ENCODE data around the gene SYTL1.
A peak's percentile ranks its signal among the peaks of the same experiment; 100 is the strongest.
"Not testable (repeated sequence)": the region's sequence is repeated elsewhere in the genome, so short reads cannot be mapped to it uniquely, and the experiment has no call there.

The SYTL1 gene

DNA sequence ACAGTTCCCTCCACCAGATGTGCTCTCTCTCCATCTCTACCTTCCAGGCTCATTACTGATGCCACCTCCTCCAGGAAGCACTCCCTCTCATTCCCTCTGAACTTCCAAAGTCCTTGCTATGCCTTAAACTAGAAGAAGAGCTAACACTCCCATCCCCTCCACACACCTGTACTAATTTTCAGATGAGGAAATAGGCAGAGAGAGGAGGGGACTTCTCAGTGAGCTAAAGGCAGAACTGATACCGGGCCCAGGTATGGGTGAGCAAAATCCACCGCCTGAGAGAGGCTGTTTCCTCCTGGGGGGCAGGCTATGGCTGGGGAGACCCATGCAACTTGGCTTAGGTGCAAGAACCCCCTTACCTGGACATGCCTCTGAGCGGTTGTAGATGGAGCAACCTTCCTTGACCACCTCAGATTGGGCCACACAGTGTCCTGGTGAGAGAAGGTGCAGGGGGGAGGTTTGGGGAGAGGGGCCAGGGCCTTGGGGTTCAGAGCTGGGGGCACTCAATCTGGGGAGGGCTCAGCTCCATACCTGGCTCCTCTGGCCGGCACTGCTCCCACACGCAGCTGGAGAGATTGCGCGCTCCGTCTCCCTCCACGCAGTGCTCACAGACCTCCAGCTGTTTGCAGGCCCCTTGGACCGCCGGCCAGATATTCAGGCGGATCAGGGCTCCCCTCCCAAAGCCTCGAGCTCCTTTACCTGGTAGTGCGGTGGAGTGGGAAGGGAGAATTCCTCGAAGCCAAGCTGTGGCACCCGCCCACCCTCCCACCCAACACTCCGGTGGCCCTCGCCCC lies 40.3 kb downstream of the SYTL1 start:
- Histone ChIP-seq H3K9me3 (ENCODE audit: low read length) (no peaks in the 10 kb centered on the region), H3K9ac (ENCODE audit: low read length) (no peak overlapping the region), H3K27ac (ENCODE audit: low read depth, low read length) (no peak overlapping the region), H3K4me3 (ENCODE audit: low read depth in 1 of 2, low read length in 2 of 2) (no peak overlapping the region), H3K27me3 (ENCODE audit: control insufficient read depth in 1 of 2, insufficient read depth in 2 of 2, low read length in 2 of 2) (peaks cover 0 to 16% of the 10 kb centered on the region in 2 donors), H3K4me1 (ENCODE audit: insufficient read depth, low read length) (no peaks in the 10 kb centered on the region), H3K36me3 (ENCODE audit: insufficient read depth, low read length) (no peaks in the 10 kb centered on the region)

DNA sequence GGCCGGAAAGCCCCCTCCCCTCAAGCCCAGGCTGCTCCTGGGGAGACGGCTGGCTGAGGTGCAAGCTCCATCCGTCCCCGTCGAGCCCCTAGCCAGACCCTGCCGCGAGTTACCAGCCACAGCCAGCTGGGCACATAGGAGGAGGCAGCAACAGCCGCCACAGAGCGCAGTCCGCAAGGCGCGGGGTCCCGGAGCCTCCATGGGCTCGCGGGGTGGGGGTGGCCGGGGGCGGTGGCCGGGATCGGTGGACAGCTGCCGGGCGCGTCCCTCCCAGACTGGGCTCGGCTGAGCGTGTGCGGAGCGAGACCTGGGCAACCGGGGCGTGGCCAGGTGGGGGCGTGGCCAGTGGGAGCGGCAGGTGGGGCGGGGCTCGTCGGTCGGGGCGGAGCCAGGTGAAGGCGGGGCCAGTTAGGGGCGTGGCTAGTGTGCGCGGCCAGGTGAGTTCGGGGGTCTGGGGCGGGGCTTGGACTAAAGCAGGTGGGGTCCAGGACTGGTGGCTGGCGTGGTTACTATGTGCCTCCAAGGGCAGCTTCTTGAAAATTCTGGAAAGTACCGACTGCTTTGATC lies 41.3 kb downstream of the SYTL1 start, which contains the start of gene CD164L2:
Gene CD164L2, minus strand, starts transcription at position 295 of the 567 bp plus-strand sequence. Its CDS starts 94 bp downstream, at position 201.
- Histone ChIP-seq H3K4me3 (ENCODE audit: low read depth in 1 of 2, low read length in 2 of 2) (no peak within 1 kb of the TSS), H3K27ac (ENCODE audit: low read depth, low read length) (no peak within 1 kb of the TSS), H3K9ac (ENCODE audit: low read length) (no peak within 1 kb of the TSS), H3K9me3 (ENCODE audit: low read length) (no peaks in the 10 kb centered on the region), H3K27me3 (ENCODE audit: control insufficient read depth in 1 of 2, insufficient read depth in 2 of 2, low read length in 2 of 2) (peaks cover 0 to 16% of the 10 kb centered on the region in 2 donors), H3K4me1 (ENCODE audit: insufficient read depth, low read length) (no peaks in the 10 kb centered on the region), H3K36me3 (ENCODE audit: insufficient read depth, low read length) (no peaks in the 10 kb centered on the region)

DNA sequence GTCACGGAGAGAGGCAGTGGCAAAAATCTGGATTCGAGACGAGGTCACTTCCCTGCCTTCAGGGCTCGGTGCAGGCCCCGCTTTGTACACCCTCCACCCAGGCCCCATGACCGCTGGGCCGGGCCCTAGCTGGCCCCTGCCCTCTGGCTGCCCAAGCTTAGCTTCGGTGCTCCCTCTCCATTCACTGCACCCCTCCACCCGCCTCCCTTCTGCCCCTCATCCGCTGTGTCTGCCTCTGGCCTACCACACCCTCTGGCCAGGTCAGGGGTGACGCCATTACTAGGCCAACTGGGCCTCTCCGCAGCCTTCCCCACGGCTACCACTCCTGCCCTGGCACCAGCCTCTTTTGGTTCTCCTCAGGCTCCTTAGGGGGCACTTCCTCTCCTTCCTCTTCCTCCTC lies 41.8 kb downstream of the SYTL1 start:
- no peaks in the 10 kb centered on the region for H3K9me3 ChIP-seq (ENCODE audit: low read length)
- no peak overlapping the region for H3K27ac ChIP-seq (ENCODE audit: low read depth, low read length)
- no peaks in the 10 kb centered on the region for H3K36me3 ChIP-seq (ENCODE audit: insufficient read depth, low read length)
- no peak overlapping the region for H3K9ac ChIP-seq (ENCODE audit: low read length)
- H3K4me1 ChIP-seq (ENCODE audit: insufficient read depth, low read length): no peaks in the 10 kb centered on the region
- H3K27me3 ChIP-seq (ENCODE audit: control insufficient read depth in 1 of 2, insufficient read depth in 2 of 2, low read length in 2 of 2): peaks cover 0 to 16% of the 10 kb centered on the region in 2 donors
- H3K4me3 ChIP-seq (ENCODE audit: low read depth in 1 of 2, low read length in 2 of 2): no peak overlapping the region

DNA sequence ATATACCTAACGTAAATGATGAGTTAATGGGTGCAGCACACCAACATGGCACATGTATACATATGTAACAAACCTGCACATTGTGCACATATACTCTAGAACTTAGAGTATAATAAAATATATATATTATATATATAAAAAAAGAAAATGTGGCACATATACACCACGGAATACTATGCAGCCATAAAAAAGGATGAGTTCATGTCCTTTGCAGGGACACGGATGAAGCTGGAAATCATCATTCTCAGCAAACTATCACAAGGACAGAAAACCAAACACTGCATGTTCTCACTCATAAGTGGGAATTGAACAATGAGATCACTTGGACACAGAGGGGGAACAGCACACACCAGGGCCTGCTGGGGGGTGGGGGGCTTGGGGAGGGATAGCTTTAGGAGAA lies 43.0 kb downstream of the SYTL1 start:
- H3K9ac ChIP-seq (ENCODE audit: low read length); H3K9me3 ChIP-seq (ENCODE audit: low read length); H3K4me3 ChIP-seq (ENCODE audit: low read depth in 1 of 2, low read length in 2 of 2); H3K4me1 ChIP-seq (ENCODE audit: insufficient read depth, low read length); H3K36me3 ChIP-seq (ENCODE audit: insufficient read depth, low read length); H3K27ac ChIP-seq (ENCODE audit: low read depth, low read length): not testable (repeated sequence)
- peaks cover 0 to 16% of the 10 kb centered on the region in 2 donors for H3K27me3 ChIP-seq (ENCODE audit: control insufficient read depth in 1 of 2, insufficient read depth in 2 of 2, low read length in 2 of 2)

DNA sequence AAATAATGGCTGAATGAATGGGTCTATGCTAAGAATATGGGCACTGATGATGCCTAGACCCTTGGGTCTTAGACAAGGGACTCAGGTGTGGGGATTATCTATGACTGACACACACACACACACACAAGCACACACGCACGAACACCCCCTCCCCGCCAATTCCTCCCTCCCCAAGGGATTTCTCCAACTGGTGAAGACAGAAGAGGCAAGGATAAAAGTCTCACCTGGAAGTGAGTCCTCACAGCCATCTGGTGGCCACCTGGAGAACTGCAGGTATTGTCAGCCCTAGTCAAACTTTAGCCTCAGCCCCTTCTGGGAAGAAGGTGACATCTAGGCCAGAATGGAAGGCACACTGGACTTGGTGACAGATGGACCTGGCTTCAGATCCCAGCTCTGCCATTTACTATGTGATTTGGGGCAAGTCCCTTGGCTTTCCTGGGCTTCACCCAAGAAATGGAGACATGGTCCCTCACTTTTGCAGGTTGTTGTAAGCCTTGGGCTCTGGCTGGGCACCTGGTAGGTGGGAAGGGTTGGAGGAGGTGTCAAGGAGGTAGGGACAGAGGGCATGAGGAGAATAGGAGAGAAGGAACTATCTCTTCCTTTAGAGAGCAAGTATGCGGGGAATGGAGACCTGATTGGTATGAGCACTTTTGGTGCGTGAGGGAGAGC lies 46.6 kb downstream of the SYTL1 start:
- H3K9ac ChIP-seq (ENCODE audit: low read length): no peak overlapping the region
- no peaks in the 10 kb centered on the region for H3K9me3 ChIP-seq (ENCODE audit: low read length)
- peaks cover 13% of the 10 kb centered on the region for H3K4me1 ChIP-seq (ENCODE audit: insufficient read depth, low read length)

DNA sequence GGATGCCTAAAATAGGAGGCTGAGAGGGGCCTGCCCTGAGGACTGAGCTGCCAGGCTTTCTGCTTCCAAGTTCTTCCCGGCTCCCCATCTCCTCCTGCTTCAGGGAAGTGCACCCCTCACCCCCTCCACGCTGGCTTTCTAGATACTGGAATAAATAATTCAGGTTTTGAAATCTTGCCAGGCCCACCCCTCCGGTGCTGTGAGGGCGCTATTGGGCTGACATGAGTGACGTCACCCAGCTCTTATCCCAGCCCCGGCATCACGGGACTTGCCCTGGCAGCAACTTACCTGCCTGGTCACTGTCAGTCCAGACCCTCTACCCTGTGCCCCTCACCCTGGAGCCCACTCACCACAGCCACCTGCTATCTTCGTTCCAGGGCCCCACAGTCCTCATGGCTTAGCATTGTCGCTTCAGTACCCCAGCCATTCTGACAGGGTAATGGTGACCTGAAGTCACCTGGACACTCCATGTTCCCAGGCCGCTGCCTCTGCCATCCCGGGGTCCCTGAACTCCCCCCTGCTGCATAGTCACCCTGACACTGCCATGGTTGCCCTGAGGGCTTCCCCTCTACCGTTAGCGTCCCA lies 49.8 kb downstream of the SYTL1 start:
- Histone ChIP-seq H3K9ac (ENCODE audit: low read length) (no peak overlapping the region), H3K9me3 (ENCODE audit: low read length) (no peaks in the 10 kb centered on the region), H3K4me1 (ENCODE audit: insufficient read depth, low read length) (peaks cover 13% of the 10 kb centered on the region), H3K4me3 (ENCODE audit: low read depth in 1 of 2, low read length in 2 of 2) (peak overlapping the region; percentile 8 to 44), H3K27ac (ENCODE audit: low read depth, low read length) (peak overlapping the region; percentile 28), H3K27me3 (ENCODE audit: control insufficient read depth in 1 of 2, insufficient read depth in 2 of 2, low read length in 2 of 2) (no peaks in the 10 kb centered on the region), H3K36me3 (ENCODE audit: insufficient read depth, low read length) (no peaks in the 10 kb centered on the region)

More for the DNA sequence above, 46.6 kb downstream of the SYTL1 start:
- H3K36me3 ChIP-seq (ENCODE audit: insufficient read depth, low read length): no peaks in the 10 kb centered on the region
- H3K4me3 ChIP-seq (ENCODE audit: low read depth in 1 of 2, low read length in 2 of 2): no peak overlapping the region
- no peak overlapping the region for H3K27ac ChIP-seq (ENCODE audit: low read depth, low read length)
- H3K27me3 ChIP-seq (ENCODE audit: control insufficient read depth in 1 of 2, insufficient read depth in 2 of 2, low read length in 2 of 2): peaks cover 0 to 3% of the 10 kb centered on the region in 2 donors

DNA sequence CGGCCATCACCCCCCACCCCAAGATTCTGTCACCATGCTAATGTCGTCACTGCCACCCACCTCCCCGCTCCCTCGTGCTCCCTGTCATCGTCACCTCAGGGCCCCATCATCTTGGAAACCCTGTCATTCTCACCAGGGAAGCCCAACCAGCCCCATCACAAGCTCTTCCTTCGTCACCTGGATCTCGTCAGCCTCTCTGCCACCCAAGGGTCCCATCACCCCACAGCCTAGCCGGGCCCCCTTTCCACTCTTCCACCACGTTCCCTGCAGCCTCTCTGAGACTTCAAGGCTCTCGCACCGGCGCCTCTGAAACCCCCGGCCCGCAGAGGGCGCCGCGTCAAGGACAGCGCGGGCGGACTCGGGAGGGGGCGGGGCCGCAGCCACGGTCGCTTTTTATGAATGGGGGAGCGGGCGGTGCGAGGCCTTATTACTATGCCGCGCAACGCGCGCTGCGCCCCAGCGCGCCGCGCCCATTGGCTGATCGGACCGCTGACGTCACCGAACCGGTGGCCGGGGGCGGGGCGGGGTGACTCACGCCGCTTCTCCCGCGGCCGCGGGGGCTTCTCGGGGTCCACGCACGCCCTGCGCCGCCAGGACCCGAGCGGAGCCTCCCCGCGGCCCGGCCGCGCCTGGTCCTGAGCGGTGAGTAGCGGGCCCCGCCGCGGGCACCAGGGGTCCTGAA lies 50.4 kb downstream of the SYTL1 start, which contains the start of gene GPR3:
Gene GPR3, plus strand, starts transcription at position 527 of the 682 bp plus-strand sequence. CDS start 1,177 bp downstream, outside the sequence.
- Histone ChIP-seq H3K27me3 (ENCODE audit: control insufficient read depth in 1 of 2, insufficient read depth in 2 of 2, low read length in 2 of 2) (no peaks in the 10 kb centered on the region), H3K9me3 (ENCODE audit: low read length) (no peaks in the 10 kb centered on the region), H3K36me3 (ENCODE audit: insufficient read depth, low read length) (no peaks in the 10 kb centered on the region), H3K4me1 (ENCODE audit: insufficient read depth, low read length) (peaks cover 13% of the 10 kb centered on the region), H3K9ac (ENCODE audit: low read length) (no peak within 1 kb of the TSS), H3K4me3 (ENCODE audit: low read depth in 1 of 2, low read length in 2 of 2) (peak within 1 kb of the TSS; percentile 8 to 44), H3K27ac (ENCODE audit: low read depth, low read length) (peak within 1 kb of the TSS; percentile 30)

DNA sequence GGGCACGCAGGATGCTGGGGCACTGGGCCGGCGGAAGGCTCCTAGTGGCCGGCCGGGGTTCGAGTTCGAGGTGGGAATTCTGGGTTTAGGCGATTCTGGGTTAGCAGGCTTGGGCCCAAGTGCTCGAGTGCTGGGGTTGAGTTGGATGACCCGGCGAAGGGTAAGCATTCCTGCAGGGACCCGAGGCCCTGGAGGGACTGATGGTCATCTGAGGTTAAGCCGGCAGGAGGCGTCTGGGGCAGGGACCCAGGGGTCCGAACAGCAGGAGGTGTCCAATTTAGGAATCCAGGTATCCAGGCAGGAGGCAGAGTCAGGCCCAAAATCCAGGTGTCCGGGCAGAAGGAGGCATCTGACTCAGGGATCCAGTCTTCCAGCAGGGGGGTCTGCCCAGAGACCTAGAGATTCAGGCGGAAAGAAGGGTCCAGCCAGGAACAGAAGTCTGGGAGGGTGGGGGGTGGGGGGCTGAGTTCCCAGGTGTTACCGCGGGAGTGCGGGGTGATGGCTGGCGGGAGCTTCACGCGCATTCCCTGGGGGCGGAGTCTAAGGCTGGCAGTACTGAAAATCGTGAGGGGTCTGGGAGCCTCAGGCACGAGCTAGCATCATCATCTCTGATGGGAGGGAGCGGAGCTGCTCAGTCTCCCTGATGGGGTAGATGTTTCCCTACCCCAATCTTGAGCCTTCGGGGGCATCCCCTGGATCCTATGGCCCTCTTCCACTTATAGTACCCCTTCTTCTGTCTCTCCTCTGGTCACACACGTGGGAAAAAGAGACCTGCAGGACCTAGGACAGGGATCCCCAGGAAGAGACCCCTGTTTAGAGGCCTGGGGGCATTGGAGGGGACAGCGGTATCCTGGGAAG lies 51.2 kb downstream of the SYTL1 start:
- H3K27ac ChIP-seq (ENCODE audit: low read depth, low read length): no peak overlapping the region
- H3K9me3 ChIP-seq (ENCODE audit: low read length): no peaks in the 10 kb centered on the region
- no peaks in the 10 kb centered on the region for H3K36me3 ChIP-seq (ENCODE audit: insufficient read depth, low read length)
- no peak overlapping the region for H3K9ac ChIP-seq (ENCODE audit: low read length)
- peak overlapping the region; percentile 8 to 35 for H3K4me3 ChIP-seq (ENCODE audit: low read depth in 1 of 2, low read length in 2 of 2)
- no peaks in the 10 kb centered on the region for H3K27me3 ChIP-seq (ENCODE audit: control insufficient read depth in 1 of 2, insufficient read depth in 2 of 2, low read length in 2 of 2)
- H3K4me1 ChIP-seq (ENCODE audit: insufficient read depth, low read length): peaks cover 13% of the 10 kb centered on the region

DNA sequence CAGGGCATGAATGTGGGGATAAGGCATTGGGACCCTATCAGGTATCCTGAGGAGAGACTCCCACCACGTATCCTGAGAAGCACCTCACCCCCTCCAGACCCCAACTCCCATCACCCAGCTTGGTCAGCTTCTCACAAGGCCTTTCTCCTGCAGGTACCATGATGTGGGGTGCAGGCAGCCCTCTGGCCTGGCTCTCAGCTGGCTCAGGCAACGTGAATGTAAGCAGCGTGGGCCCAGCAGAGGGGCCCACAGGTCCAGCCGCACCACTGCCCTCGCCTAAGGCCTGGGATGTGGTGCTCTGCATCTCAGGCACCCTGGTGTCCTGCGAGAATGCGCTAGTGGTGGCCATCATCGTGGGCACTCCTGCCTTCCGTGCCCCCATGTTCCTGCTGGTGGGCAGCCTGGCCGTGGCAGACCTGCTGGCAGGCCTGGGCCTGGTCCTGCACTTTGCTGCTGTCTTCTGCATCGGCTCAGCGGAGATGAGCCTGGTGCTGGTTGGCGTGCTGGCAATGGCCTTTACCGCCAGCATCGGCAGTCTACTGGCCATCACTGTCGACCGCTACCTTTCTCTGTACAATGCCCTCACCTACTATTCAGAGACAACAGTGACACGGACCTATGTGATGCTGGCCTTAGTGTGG lies 51.9 kb downstream of the SYTL1 start:
- Histone ChIP-seq H3K9ac (ENCODE audit: low read length) (no peak overlapping the region), H3K27me3 (ENCODE audit: control insufficient read depth in 1 of 2, insufficient read depth in 2 of 2, low read length in 2 of 2) (no peaks in the 10 kb centered on the region), H3K4me1 (ENCODE audit: insufficient read depth, low read length) (peaks cover 13% of the 10 kb centered on the region), H3K36me3 (ENCODE audit: insufficient read depth, low read length) (no peaks in the 10 kb centered on the region), H3K9me3 (ENCODE audit: low read length) (no peaks in the 10 kb centered on the region), H3K4me3 (ENCODE audit: low read depth in 1 of 2, low read length in 2 of 2) (no peak overlapping the region), H3K27ac (ENCODE audit: low read depth, low read length) (no peak overlapping the region)

DNA sequence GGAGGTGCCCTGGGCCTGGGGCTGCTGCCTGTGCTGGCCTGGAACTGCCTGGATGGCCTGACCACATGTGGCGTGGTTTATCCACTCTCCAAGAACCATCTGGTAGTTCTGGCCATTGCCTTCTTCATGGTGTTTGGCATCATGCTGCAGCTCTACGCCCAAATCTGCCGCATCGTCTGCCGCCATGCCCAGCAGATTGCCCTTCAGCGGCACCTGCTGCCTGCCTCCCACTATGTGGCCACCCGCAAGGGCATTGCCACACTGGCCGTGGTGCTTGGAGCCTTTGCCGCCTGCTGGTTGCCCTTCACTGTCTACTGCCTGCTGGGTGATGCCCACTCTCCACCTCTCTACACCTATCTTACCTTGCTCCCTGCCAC lies 52.4 kb downstream of the SYTL1 start:
- Histone ChIP-seq H3K27me3 (ENCODE audit: control insufficient read depth in 1 of 2, insufficient read depth in 2 of 2, low read length in 2 of 2) (no peaks in the 10 kb centered on the region), H3K4me3 (ENCODE audit: low read depth in 1 of 2, low read length in 2 of 2) (no peak overlapping the region), H3K36me3 (ENCODE audit: insufficient read depth, low read length) (no peaks in the 10 kb centered on the region), H3K9ac (ENCODE audit: low read length) (no peak overlapping the region), H3K9me3 (ENCODE audit: low read length) (no peaks in the 10 kb centered on the region), H3K4me1 (ENCODE audit: insufficient read depth, low read length) (peaks cover 14% of the 10 kb centered on the region), H3K27ac (ENCODE audit: low read depth, low read length) (no peak overlapping the region)
